GM23338 (cell line): ENCODE measurements around the gene ARRDC1.

Source experiments
- CTCF ChIP-seq, 2 experiments: fragments of 200-600 bp in 1 of 2; sonication (generic) in 1 of 2; conservative IDR thresholded peaks; 2 replicates each; pipeline versions ENCODE4 v1.5.1 to v1.6.1; 2016 to 2017; ENCODE audit warnings: antibody characterized with exemption in 2 of 2, low read depth in 2 of 2, mild to moderate bottlenecking in 2 of 2, moderate library complexity in 1 of 2
- EZH2 ChIP-seq: fragments of 200-600 bp; sonication (generic); IDR thresholded peaks from one replicate; pipeline ENCODE4 v1.8.0; 2017; ENCODE audit warnings: antibody characterized with exemption, mild to moderate bottlenecking, low read depth; ENCODE audit not compliant: unreplicated experiment
- JUNB ChIP-seq: IDR thresholded peaks from one replicate; pipeline ENCODE4 v1.6.1; 2016; ENCODE audit warnings: antibody characterized with exemption; ENCODE audit not compliant: unreplicated experiment
- REST ChIP-seq: IDR thresholded peaks from one replicate; pipeline ENCODE4 v1.6.1; 2018; ENCODE audit warnings: antibody characterized with exemption; ENCODE audit not compliant: unreplicated experiment

- no peak for TF ChIP-seq CTCF (conservative IDR thresholded peaks at IDR 0.05; ENCODE audit: low read depth in 2 of 2)
- TF ChIP-seq JUNB, result no peak
- TF ChIP-seq REST, result no peak
- TF ChIP-seq EZH2, result no peak
These were observed 41.7 kb downstream of the ARRDC1 start for GRCh38 chr9:137647096-137647714.
